Retina (tissue), 1 donor: Measurements from ENCODE around the gene AXIN1.
"Not testable (repeated sequence)": the region's sequence is repeated elsewhere in the genome, so short reads cannot be mapped to it uniquely, and the experiment has no call there.

Experiments used
- DNase-seq: peaks from one replicate; pipeline ENCODE4 v3.0.0-alpha.2; 2016

The AXIN1 gene, protein sequence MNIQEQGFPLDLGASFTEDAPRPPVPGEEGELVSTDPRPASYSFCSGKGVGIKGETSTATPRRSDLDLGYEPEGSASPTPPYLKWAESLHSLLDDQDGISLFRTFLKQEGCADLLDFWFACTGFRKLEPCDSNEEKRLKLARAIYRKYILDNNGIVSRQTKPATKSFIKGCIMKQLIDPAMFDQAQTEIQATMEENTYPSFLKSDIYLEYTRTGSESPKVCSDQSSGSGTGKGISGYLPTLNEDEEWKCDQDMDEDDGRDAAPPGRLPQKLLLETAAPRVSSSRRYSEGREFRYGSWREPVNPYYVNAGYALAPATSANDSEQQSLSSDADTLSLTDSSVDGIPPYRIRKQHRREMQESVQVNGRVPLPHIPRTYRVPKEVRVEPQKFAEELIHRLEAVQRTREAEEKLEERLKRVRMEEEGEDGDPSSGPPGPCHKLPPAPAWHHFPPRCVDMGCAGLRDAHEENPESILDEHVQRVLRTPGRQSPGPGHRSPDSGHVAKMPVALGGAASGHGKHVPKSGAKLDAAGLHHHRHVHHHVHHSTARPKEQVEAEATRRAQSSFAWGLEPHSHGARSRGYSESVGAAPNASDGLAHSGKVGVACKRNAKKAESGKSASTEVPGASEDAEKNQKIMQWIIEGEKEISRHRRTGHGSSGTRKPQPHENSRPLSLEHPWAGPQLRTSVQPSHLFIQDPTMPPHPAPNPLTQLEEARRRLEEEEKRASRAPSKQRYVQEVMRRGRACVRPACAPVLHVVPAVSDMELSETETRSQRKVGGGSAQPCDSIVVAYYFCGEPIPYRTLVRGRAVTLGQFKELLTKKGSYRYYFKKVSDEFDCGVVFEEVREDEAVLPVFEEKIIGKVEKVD

GRCh38 chr16:352547-353403 is at the start of gene AXIN1:
Gene AXIN1 (minus strand): TSS chr16:352723. CDS start chr16:347025, 5,698 bp downstream.
- DNase-seq: peak; percentile 89

DNA sequence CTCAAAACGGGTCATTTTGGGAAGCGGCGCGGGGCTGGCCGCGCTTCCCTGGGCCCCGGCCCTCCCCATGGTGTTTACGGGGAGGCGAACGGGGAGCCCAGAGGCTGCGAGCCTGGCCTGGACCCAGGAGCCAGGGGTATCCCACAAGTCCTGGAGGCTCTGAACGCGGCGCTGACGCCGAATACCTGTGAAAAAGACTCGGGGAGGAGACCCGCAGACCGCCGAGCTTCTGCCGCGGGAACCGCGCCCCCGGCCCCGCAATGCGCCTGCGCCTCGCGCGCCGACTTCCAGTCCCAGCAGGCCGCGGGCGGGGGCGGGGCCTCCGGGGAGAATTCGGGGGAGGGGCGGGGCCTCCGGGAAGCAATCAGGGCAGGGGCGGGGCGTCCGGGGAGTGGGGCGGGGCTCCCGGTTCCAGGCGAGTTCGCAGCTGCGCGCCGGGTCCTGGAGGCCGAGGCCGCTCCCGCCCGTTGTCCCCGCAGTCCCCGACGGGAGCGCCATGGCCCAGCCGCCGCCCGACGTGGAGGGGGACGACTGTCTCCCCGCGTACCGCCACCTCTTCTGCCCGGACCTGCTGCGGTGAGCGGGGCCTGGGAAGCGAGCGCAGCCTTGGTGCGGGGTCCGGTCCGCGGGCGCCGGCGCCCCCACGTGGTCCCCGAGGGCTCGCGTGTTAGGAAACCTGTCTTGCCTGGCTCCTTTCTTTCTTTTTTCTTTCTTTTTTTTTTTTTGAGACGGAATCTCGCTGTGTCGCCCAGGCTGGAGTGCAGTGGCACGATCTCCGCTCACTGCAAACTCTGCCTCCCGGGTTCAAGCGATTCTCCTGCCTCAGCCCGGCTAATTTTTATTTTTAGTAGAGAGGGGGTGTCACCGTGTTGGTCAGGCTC is 49.2 kb upstream of the AXIN1 start, which contains the start of gene DECR2:
DECR2 (plus strand) TSS at position 418 of the 881 bp plus-strand sequence; CDS start at position 497, 79 bp downstream.
- peak; percentile 95 for DNase-seq

GRCh38 chr16:400061-400591 is 47.6 kb upstream of the AXIN1 start:
- DNase-seq: no peak

DNA sequence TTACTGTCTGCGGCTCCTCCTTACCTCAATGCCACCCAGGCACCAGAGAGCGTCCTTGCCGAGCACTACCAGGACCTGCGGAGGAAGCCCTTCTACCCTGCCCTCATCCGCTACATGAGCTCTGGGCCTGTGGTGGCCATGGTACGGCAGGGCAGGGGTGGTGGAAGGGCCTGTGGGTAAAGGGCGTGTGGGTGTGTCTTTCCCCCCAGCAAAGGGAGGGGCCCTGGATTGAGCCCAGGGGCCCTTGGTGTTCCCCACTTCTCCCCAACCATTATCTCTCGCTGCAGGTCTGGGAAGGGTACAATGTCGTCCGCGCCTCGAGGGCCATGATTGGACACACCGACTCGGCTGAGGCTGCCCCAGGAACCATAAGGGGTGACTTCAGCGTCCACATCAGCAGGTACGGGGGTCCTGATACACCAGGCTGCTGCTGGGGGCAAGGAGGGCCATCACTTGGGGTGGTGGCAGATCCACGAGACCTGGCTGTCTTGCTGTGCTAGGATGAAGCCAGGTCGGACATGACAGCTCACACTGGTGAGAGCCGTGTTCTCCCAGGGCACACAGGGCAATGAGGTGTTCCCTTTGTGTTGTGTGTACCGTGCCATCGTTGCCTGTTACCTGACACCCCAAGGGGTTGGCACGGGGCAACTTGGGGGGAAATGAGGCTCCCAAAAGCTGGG is 47.0 kb upstream of the AXIN1 start:
- no peak for DNase-seq

DNA sequence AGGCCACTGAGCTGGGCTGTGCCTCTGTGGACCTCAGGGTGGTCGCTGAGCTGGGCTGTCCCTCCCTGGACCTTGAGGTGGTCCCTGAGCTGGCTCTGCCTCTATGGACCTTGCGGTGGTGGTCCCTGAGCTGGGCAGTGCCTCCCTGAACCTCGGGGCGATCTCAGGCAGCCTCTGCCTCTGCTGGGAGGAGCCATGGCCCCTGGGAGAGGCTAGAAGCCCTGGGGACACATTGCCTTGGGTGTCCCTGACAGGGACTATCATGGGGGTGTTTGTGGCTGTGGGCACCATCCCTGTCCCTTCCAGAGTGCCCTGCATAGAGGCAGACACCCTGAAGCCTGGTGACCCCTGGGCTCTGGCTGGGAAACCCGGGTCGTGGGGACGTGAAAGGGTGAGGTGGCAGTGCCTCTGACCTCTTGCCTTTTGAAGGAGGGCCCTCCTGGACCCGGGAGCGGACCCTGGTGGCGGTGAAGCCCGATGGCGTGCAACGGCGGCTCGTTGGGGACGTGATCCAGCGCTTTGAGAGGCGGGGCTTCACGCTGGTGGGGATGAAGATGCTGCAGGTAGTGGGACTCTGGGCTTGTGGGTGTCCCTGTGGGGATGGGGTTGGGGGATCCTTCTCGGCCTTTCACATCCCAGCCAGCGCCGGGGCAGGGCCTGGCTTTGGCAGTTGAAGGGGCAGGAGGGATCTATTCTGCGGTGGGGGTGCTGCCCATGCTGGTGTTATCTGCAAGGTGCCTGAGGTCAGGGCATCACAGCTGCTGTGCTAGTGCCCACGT is 46.2 kb upstream of the AXIN1 start:
- no peak for DNase-seq

DNA sequence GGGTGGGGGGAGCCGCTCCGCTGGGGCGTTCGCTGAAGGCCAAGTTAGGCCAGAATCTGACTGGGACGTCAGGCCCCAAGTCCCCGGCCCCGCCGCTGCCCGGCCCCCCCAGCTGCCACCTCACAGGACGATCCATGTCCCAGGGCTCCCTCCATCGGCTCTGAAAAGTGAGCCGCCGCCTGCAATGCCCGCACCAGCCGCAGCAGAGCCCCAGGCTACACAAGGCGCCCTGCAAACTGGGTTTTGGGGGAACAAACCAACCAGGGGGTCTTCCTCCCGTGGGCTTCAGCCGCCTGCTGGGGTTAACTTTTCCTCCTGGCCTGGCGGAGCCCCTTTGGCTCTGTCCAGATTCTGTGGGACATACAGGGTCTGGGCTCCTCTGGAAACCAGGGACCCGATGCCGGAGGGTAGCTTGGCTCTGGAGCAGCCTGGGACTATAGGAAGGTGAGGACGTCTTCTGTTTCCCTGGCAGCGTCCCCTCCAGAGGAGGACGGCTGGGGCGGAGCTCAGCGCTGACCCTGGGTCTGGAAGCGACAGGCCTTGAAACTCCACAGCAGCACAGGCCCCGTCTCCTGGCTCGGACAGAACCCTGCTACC is 45.3 kb upstream of the AXIN1 start:
- peak; percentile 77 for DNase-seq

GRCh38 chr16:397135-397661 is 44.7 kb upstream of the AXIN1 start, which contains the start of gene NME4:
Gene NME4 (plus strand): TSS chr16:397199. CDS start chr16:397223, 24 bp downstream.
- DNase-seq: peak; percentile 73

- DNase-seq: peak; percentile 81
Measured at GRCh38 chr16:396605-397004, 44.1 kb upstream of the AXIN1 start.

DNA sequence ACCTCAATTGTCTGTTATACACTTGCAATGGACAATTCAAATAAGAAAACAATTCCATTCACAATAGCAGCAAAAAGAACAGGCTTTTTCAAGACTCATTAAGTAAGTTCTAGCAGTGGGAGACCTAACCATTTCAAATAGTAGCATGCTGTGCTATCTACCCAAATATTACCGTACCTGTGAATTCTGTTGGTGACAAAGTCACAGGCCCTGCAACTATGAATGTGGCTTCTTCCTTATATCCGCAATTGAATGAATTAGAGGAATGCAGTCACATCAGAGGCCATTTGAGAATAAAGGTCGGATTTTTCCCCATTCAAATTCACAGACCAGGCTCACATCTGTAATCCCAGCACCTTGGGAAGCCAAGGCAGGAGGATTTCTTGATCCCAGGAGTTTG is 43.7 kb upstream of the AXIN1 start:
- no peak for DNase-seq

- no peak for DNase-seq
Measured at GRCh38 chr16:392450-393030, 40.0 kb upstream of the AXIN1 start.

DNA sequence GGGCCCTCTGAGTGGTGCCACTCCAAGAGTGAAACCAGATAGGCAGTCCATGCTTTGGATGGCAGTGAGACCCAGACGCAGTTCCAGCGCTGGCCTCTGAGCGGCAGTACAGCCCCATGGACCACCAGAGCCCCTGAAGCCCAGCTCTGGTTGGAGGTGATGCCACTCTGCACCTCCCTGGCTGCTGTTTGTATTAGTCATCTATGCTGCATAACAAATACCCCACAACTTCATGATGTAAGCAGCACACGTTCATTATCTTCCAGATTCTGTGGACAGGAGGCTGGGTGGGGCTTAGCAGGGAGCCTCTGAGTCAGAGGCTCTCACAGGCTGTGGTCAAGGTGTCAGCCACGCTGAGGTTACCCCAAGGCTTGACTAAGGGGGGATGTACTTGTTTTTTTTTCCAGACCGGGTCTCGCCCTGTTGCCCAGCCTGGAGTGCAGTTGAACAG is 39.4 kb upstream of the AXIN1 start:
- peak; percentile 76 for DNase-seq

DNA sequence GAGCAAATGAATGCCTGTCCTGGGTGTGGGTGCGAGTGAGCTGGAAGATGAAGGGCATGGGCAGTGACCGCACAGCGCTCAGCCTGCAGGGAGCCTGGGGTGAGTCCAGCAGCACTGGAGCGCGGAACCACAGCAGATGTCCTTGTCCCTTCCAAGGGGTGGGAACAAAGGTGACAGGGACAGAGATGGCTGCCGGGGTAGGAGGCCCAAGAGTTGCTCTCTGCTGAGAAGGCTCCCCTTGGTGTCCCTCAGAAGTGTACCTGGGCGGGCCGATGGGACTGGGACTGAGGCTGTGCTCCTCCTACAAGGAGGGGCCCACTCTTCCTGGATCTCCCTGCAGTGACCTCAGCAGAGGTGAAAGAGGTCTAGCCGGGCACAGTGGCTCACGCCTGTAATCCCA is 36.8 kb upstream of the AXIN1 start:
- DNase-seq: no peak

DNA sequence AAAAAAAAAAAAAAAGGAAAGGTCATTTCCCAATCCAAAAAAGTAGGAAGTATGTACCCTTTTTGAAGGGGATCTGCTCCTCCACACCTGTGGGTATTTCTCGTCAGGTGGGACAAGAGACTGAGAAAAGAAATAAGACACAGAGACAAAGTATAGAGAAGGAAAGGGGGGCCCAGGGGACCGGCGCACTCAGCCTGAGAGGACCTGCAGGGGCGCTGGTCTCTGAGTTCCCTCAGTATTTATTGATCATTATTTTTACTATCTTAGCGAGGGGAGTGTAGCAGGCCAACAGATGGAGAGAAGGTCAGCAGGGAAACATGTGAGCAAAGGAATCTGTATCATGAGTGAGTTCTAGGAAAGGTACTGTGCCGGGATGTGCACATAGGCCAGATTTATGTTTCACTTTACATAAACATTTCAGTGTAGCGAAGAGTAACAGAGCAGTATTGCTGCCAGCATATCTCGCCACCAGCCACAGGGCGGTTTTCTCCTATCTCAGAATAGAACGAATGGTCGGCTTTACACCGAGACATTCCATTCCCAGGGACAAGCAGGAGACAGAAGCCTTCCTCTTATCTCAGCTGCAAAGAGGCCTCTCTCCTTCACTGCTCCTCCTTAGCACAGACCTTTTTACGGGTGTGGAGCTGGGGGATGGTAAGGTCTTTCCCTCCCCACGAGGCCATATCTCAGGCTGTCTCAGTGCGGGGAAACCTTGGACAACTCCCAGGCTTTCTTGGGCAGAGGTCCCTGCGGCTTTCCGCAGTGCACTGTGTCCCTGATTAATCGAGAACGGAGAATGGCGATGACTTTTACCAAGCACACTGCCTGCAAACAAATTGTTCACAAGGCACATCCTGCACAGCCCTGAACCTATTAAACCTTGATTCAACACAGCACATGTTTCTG is 35.5 kb upstream of the AXIN1 start:
- DNase-seq: not testable (repeated sequence)

GRCh38 chr16:386641-387156 is 34.2 kb upstream of the AXIN1 start:
- DNase-seq: peak; percentile 32

- DNase-seq: peak; percentile 50
Measured at GRCh38 chr16:383326-384051, 31.0 kb upstream of the AXIN1 start.
